K562 (cell line): ENCODE results near the gene BRAF. TPM values are rescaled to one million over a fixed set of nuclear protein-coding genes. Genes with fewer than 3 reads are reported as not detected.
A peak's percentile ranks its signal among the peaks of the same experiment; 100 is the strongest.

Source experiments
- ELF1 ChIP-seq: fragments of 200-800 bp; sonication (Bioruptor generic); IDR thresholded peaks from 2 replicates; pipeline ENCODE4 v1.6.1; 2016; ENCODE audit warnings: missing genetic modification characterization, missing compliant biosample characterization
- HNRNPUL1 ChIP-seq: fragments of 200-400 bp; formaldehyde crosslinking; IDR thresholded peaks from 2 replicates; pipeline ENCODE4 v1.6.1; 2017; ENCODE audit warnings: low read length
- KDM1A ChIP-seq, 2 experiments: fragments of 450-650 bp; IDR thresholded peaks; 2 replicates each; pipeline ENCODE4 v1.6.1; 2016; ENCODE audit warnings: mild to moderate bottlenecking in 2 of 2
- PBX2 ChIP-seq, 2 experiments: IDR thresholded peaks in 1 of 2; conservative IDR thresholded peaks in 1 of 2; 2 replicates each; pipeline ENCODE4 v1.6.1; 2016; ENCODE audit warnings: low read depth in 2 of 2, mild to moderate bottlenecking in 1 of 2, missing compliant biosample characterization in 1 of 2, missing genetic modification characterization in 1 of 2, moderate library complexity in 1 of 2
- PHF21A ChIP-seq: fragments of 450-650 bp; IDR thresholded peaks from 2 replicates; pipeline ENCODE4 v1.6.1; 2017; ENCODE audit warnings: low read depth, borderline replicate concordance
- SIN3A ChIP-seq, 2 experiments: fragments of 150-350 bp in 1 of 2; IDR thresholded peaks; 2 replicates each; pipeline ENCODE4 v1.6.1; 2011 to 2016; ENCODE audit warnings: borderline replicate concordance in 2 of 2, low read depth in 2 of 2, low read length in 2 of 2, mild to moderate bottlenecking in 2 of 2, moderate library complexity in 2 of 2; ENCODE audit not compliant: control insufficient read depth in 1 of 2
- ZNF224 ChIP-seq: sonication (generic); formaldehyde crosslinking; IDR thresholded peaks from 2 replicates; pipeline ENCODE4 v1.8.0; 2022; ENCODE audit warnings: mild to moderate bottlenecking, missing genetic modification reagents
- polyA plus RNA-seq, 8 experiments: library from polyadenylated mRNA; depleted of rRNA in 4 of 8; stranded (reverse) in 5 of 8; unstranded in 3 of 8; fragments of >200 nt; fragmentation: Nextera tagmentation in 2 of 8; fragmentation: Illumina TruSeq in 1 of 8; extraction: Ambion mirVana in 2 of 8; extraction: Trizol in 1 of 8; gene quantifications; 2 replicates each; pipeline versions ENCODE4 v1.2.1 to v1.2.3, GENCODE V29; 2011 to 2014; ENCODE audit warnings: inconsistent platforms in 1 of 8, missing spikeins in 1 of 8
- total RNA-seq, 7 experiments: library from RNA; depleted of rRNA in 6 of 7; stranded (reverse); fragments of >200 nt in 6 of 7; fragmentation: Illumina TruSeq in 2 of 7; extraction: Trizol in 2 of 7; gene quantifications; 2 replicates each; pipeline versions ENCODE4 v1.2.1 to v1.2.3, GENCODE V29; 2011 to 2021; ENCODE audit warnings: low replicate concordance in 1 of 7
- TF ChIP-seq, protein P1 (sequence below): fragments of 450-650 bp; IDR thresholded peaks from 2 replicates; pipeline ENCODE4 v1.6.1; 2016; ENCODE audit warnings: mild to moderate bottlenecking, moderate library complexity
- TF ChIP-seq, protein P2 (sequence below): IDR thresholded peaks from 2 replicates; pipeline ENCODE4 v1.6.1; 2016; ENCODE audit warnings: missing genetic modification characterization, missing compliant biosample characterization

The BRAF gene
- total and polyA plus RNA-seq, 9 of the 15 experiments (the other 6 are each of a cell fraction or from before 2014, with no cell fraction given): 3.6 to 38.3 (median 21.9) TPM

DNA sequence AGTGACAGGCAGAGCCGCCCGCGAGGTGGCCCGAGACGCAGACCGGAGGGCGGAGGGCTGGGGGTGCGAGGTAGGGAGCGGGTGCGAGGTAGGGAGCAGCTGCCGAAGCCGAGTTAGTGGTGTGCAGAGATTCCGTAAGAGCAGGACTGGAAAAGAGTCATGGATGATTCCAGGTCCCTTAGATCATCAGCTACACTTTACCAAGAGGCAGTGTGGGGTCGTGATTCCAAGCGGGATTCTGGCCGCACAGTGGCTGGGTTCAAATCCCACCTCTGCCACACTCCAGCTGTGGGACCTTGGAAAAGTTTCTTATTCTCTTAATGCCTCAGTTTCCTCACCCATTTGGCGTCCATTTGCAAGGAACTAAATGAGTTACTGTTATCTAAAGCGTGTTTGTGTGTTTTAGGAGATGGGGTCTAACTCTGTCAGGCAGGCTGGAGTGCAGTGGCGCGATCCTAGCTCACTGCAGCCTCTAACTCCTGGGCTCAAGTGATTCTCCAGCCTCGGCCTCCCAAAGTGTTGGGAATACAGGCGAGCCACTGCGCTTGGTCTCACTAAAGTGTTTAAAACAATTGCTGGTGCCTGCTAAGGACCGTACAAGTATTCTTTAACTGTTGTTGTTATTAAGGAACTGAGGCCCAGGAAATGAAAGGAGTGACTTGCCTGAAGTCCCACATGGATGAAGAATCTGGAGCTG, 227.1 kb downstream of the BRAF start (continued):
- TF ChIP-seq, protein P1, sequence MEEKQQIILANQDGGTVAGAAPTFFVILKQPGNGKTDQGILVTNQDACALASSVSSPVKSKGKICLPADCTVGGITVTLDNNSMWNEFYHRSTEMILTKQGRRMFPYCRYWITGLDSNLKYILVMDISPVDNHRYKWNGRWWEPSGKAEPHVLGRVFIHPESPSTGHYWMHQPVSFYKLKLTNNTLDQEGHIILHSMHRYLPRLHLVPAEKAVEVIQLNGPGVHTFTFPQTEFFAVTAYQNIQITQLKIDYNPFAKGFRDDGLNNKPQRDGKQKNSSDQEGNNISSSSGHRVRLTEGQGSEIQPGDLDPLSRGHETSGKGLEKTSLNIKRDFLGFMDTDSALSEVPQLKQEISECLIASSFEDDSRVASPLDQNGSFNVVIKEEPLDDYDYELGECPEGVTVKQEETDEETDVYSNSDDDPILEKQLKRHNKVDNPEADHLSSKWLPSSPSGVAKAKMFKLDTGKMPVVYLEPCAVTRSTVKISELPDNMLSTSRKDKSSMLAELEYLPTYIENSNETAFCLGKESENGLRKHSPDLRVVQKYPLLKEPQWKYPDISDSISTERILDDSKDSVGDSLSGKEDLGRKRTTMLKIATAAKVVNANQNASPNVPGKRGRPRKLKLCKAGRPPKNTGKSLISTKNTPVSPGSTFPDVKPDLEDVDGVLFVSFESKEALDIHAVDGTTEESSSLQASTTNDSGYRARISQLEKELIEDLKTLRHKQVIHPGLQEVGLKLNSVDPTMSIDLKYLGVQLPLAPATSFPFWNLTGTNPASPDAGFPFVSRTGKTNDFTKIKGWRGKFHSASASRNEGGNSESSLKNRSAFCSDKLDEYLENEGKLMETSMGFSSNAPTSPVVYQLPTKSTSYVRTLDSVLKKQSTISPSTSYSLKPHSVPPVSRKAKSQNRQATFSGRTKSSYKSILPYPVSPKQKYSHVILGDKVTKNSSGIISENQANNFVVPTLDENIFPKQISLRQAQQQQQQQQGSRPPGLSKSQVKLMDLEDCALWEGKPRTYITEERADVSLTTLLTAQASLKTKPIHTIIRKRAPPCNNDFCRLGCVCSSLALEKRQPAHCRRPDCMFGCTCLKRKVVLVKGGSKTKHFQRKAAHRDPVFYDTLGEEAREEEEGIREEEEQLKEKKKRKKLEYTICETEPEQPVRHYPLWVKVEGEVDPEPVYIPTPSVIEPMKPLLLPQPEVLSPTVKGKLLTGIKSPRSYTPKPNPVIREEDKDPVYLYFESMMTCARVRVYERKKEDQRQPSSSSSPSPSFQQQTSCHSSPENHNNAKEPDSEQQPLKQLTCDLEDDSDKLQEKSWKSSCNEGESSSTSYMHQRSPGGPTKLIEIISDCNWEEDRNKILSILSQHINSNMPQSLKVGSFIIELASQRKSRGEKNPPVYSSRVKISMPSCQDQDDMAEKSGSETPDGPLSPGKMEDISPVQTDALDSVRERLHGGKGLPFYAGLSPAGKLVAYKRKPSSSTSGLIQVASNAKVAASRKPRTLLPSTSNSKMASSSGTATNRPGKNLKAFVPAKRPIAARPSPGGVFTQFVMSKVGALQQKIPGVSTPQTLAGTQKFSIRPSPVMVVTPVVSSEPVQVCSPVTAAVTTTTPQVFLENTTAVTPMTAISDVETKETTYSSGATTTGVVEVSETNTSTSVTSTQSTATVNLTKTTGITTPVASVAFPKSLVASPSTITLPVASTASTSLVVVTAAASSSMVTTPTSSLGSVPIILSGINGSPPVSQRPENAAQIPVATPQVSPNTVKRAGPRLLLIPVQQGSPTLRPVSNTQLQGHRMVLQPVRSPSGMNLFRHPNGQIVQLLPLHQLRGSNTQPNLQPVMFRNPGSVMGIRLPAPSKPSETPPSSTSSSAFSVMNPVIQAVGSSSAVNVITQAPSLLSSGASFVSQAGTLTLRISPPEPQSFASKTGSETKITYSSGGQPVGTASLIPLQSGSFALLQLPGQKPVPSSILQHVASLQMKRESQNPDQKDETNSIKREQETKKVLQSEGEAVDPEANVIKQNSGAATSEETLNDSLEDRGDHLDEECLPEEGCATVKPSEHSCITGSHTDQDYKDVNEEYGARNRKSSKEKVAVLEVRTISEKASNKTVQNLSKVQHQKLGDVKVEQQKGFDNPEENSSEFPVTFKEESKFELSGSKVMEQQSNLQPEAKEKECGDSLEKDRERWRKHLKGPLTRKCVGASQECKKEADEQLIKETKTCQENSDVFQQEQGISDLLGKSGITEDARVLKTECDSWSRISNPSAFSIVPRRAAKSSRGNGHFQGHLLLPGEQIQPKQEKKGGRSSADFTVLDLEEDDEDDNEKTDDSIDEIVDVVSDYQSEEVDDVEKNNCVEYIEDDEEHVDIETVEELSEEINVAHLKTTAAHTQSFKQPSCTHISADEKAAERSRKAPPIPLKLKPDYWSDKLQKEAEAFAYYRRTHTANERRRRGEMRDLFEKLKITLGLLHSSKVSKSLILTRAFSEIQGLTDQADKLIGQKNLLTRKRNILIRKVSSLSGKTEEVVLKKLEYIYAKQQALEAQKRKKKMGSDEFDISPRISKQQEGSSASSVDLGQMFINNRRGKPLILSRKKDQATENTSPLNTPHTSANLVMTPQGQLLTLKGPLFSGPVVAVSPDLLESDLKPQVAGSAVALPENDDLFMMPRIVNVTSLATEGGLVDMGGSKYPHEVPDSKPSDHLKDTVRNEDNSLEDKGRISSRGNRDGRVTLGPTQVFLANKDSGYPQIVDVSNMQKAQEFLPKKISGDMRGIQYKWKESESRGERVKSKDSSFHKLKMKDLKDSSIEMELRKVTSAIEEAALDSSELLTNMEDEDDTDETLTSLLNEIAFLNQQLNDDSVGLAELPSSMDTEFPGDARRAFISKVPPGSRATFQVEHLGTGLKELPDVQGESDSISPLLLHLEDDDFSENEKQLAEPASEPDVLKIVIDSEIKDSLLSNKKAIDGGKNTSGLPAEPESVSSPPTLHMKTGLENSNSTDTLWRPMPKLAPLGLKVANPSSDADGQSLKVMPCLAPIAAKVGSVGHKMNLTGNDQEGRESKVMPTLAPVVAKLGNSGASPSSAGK: no peak
- TF ChIP-seq, protein P2, sequence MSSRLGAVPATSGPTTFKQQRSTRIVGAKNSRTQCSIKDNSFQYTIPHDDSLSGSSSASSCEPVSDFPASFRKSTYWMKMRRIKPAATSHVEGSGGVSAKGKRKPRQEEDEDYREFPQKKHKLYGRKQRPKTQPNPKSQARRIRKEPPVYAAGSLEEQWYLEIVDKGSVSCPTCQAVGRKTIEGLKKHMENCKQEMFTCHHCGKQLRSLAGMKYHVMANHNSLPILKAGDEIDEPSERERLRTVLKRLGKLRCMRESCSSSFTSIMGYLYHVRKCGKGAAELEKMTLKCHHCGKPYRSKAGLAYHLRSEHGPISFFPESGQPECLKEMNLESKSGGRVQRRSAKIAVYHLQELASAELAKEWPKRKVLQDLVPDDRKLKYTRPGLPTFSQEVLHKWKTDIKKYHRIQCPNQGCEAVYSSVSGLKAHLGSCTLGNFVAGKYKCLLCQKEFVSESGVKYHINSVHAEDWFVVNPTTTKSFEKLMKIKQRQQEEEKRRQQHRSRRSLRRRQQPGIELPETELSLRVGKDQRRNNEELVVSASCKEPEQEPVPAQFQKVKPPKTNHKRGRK (tag): no peak
- TF ChIP-seq KDM1A (IDR thresholded peaks at IDR 0.05) (peak in 1 of 2 experiments; percentile 30; a peak in 1 of 4 replicates), ELF1 (no peak; the same call in 1 of the 2 replicates), ZNF224 (CRISPR knock-in tag) (peak; percentile 29; the same call in 1 of the 2 replicates), PHF21A (0 out of 2 replicates have a peak, but pooled peaks have one; percentile 10), HNRNPUL1 (no peak), PBX2 (CRISPR knock-in tag; IDR thresholded peaks at IDR 0.05; ENCODE audit: low read depth) (peak; percentile 80), PBX2 (tag; conservative IDR thresholded peaks at IDR 0.05; ENCODE audit: low read depth) (peak; percentile 78; the same call in 1 of the 2 replicates), SIN3A (IDR thresholded peaks at IDR 0.05; ENCODE audit: borderline replicate concordance in 2 of 2, control insufficient read depth in 1 of 2, low read depth in 2 of 2, low read length in 2 of 2) (0 out of 4 replicates have a peak, but pooled peaks of 1 of the 2 experiments have one; percentile 58)
